HUES48 (cell line): ENCODE data around the gene ALB.

ENCODE experiments used
- H3K27ac ChIP-seq: one replicate; pipeline ENCODE4 v1.7.0; 2013; ENCODE audit warnings: low read depth, low read length, inconsistent platforms
- H3K27me3 ChIP-seq: 2 replicates; pipeline ENCODE4 v1.6.1; 2013; ENCODE audit warnings: mild to moderate bottlenecking, low read length; ENCODE audit not compliant: control insufficient read depth, insufficient read depth
- H3K36me3 ChIP-seq: 2 replicates; pipeline ENCODE4 v1.6.1; 2013; ENCODE audit warnings: low read length; ENCODE audit not compliant: control insufficient read depth, insufficient read depth
- H3K4me1 ChIP-seq: 2 replicates; pipeline ENCODE4 v1.6.1; 2013; ENCODE audit warnings: mild to moderate bottlenecking, low read length; ENCODE audit not compliant: control insufficient read depth, insufficient read depth
- H3K4me3 ChIP-seq: 2 replicates; pipeline ENCODE4 v1.5.1; 2013; ENCODE audit warnings: mild to moderate bottlenecking, low read depth, low read length
- H3K9ac ChIP-seq: 2 replicates; pipeline ENCODE4 v1.6.1; 2013; ENCODE audit warnings: mild to moderate bottlenecking, low read depth, low read length, moderate library complexity
- H3K9me3 ChIP-seq: 2 replicates; pipeline ENCODE4 v1.6.1; 2013; ENCODE audit warnings: low read length; ENCODE audit not compliant: control insufficient read depth, insufficient read depth

ALB gene

DNA sequence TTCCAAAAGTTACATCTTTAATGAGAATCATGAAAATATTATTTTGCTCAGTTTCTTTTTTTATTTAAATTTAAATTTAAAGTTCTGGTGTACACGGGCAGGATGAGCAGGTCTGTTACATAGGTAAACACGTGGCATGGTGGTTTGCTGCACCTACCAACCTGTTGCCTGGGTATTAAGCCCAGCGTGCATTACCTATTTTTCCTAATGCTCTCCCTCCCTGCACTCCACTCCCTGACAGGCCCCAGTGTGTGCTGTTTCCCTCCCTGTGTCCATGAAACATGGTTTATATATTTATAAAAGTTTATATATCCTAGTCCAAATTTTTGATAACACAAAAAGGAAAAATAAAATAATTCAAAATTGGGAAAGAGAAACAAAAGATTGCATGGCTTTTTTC, 35.9 kb downstream of the ALB start:
- H3K27ac ChIP-seq, result no peak overlapping the region
- no peak overlapping the region for H3K4me3 ChIP-seq
- H3K36me3 ChIP-seq, result no peaks in the 10 kb centered on the region

DNA sequence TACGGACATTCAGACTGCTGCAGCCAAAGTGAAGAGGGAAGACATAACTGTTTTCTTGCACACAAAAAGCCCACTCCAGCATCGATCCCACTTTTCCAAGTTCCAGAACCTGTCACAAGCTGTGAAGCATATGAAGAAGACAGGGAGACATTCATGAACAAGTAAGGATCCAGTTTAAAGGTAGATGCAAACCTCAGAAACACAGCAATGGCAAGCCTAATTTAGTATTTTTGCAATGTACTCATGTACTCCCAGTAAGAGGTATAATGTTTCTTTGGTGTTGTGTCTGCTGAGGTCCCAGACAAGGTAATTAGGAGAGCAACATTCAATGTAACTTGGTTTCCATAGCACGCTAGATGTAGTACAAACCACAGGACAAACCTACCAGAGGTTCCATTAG, 36.6 kb downstream of the ALB start:
- Histone ChIP-seq H3K36me3 (no peaks in the 10 kb centered on the region), H3K9ac (no peak overlapping the region), H3K4me1 (no peaks in the 10 kb centered on the region), H3K4me3 (no peak overlapping the region), H3K27me3 (no peaks in the 10 kb centered on the region), H3K9me3 (no peaks in the 10 kb centered on the region), H3K27ac (no peak overlapping the region)

More for the DNA sequence above, 35.9 kb downstream of the ALB start:
- Histone ChIP-seq H3K27me3 (no peaks in the 10 kb centered on the region), H3K4me1 (no peaks in the 10 kb centered on the region), H3K9me3 (no peaks in the 10 kb centered on the region), H3K9ac (no peak overlapping the region)

DNA sequence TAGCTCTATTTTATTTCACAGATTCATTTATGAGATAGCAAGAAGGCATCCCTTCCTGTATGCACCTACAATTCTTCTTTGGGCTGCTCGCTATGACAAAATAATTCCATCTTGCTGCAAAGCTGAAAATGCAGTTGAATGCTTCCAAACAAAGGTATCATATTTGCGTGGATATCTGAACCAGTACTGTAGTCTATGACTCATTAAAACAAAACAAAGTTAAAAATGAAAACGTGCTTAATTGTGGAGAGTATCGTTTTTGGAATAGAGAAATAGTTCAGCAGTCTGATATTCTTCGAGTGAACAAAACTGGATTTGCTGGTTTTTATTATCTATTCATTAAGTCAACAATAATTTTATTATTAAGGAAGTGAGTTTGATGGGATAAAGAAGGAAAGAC, 38.2 kb downstream of the ALB start:
- no peaks in the 10 kb centered on the region; the same call in 1 of the 2 replicates for H3K4me1 ChIP-seq
- no peaks in the 10 kb centered on the region for H3K36me3 ChIP-seq
- no peak overlapping the region for H3K27ac ChIP-seq
- no peaks in the 10 kb centered on the region for H3K27me3 ChIP-seq
- no peak overlapping the region for H3K9ac ChIP-seq
- no peaks in the 10 kb centered on the region for H3K9me3 ChIP-seq
- H3K4me3 ChIP-seq, result no peak overlapping the region

DNA sequence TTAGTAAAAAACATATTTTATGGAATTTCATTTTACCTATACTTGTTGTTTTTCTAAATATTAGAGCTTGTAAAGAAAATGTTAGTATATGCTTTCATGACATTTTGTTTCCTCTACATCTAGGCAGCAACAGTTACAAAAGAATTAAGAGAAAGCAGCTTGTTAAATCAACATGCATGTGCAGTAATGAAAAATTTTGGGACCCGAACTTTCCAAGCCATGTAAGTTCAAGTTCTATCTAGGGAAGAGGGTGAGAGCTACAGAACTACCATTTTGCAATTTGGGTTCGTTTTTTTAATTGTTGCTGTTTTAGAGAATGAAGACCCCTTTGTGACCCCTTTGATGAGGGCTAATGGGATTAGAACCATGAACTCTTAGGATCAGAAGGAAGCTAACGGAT, 39.1 kb downstream of the ALB start:
- Histone ChIP-seq H3K27ac (no peak overlapping the region), H3K9me3 (no peaks in the 10 kb centered on the region), H3K27me3 (no peaks in the 10 kb centered on the region), H3K9ac (no peak overlapping the region), H3K36me3 (no peaks in the 10 kb centered on the region), H3K4me3 (no peak overlapping the region), H3K4me1 (no peaks in the 10 kb centered on the region; the same call in 1 of the 2 replicates)

DNA sequence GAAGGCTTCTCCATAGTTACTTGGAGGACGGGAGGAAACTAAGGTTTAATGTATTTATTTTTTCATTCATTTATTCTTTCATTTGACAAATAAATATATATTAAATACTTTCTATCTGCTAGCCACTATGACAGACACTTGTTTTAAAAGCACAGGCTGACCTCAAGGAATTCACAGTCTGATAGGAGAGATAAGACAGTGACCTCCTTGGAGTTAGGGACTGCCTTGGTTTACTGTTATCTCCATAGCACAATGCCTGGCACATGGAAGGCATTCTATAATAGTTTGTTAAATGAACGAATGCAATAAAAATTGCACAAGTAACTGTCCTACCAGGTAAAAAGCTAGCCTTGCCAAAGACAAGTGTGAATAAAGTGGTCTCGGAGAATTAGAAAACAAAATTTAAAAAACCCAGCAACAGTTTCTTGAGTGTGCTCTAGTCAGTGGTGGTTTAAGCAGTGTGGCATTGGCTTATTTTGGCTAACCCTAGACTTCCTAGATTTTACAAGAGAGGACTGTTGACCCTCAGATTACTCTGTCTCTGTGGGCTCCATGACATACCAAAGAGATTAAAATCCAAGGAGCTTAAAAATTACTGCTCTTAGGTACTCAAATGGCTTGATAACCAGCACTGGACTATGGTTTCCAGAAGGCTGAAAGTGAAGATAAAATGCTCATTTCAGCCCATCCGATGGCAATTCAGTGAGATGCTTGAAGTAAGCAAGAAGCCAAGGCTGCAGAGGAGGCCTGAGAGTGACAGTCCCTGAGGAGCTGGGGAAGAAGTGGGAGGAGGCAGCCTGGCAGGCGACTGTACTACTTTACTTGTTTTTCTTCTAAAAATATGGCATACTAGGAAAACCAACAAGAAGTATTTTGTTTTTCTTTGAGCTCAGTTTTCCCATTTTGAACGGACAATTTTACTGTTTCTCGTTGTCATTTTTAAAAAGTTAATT, 41.6 kb downstream of the ALB start:
- no peaks in the 10 kb centered on the region for H3K9me3 ChIP-seq
- H3K4me1 ChIP-seq, result peaks cover 23% of the 10 kb centered on the region
- no peak overlapping the region for H3K4me3 ChIP-seq
- no peak overlapping the region for H3K9ac ChIP-seq
- no peaks in the 10 kb centered on the region for H3K27me3 ChIP-seq
- no peak overlapping the region for H3K27ac ChIP-seq
- no peaks in the 10 kb centered on the region for H3K36me3 ChIP-seq

DNA sequence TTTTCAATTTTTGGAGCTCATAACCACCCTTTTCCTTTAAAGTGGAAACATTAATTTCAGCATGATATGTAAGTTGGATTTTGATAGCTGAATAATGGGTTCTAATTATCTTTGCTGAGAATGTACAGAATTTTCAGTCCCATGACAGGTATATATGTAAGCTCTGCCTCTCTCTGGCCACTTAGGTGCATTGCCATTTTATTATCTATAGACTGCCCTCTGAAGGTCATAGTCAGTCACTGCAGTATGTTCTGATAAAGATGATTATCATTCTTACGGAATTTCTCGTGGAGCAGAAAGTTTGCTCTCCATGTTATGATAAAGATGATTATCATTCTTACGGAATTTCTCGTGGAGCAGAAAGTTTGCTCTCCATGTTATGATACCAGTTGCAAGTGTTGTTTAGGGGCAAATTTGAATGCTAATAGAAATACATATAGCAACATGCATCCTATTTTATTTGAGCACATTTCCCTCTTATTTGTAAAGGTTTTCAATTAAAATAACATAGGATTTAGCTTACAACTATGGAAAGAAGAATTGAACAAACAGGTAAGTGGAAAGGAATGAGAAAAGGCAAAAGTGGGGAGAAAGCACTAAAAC, 42.4 kb downstream of the ALB start:
- Histone ChIP-seq H3K4me1 (peaks cover 30% of the 10 kb centered on the region), H3K4me3 (no peak overlapping the region), H3K9me3 (no peaks in the 10 kb centered on the region), H3K9ac (no peak overlapping the region), H3K27me3 (no peaks in the 10 kb centered on the region), H3K36me3 (no peaks in the 10 kb centered on the region), H3K27ac (no peak overlapping the region)

DNA sequence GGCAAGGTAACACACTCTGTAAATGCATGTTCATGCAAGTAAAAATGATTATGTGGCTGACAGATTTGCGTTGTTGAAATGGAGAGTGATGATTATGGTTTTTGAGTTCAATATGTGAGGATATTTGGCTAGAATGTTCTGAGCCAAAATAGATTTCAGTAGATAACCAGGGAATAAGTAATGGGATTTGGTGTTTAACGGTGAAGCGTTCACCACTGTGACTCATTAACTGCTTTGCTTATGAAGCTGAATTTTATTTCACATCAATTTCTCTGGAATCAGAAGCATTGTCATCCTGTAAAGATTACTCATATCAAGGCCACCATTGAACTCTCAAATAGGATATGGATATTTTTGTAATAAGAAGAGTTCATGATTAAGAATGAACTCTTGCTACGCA, 43.6 kb downstream of the ALB start:
- H3K4me1 ChIP-seq, result peaks cover 42% of the 10 kb centered on the region

DNA sequence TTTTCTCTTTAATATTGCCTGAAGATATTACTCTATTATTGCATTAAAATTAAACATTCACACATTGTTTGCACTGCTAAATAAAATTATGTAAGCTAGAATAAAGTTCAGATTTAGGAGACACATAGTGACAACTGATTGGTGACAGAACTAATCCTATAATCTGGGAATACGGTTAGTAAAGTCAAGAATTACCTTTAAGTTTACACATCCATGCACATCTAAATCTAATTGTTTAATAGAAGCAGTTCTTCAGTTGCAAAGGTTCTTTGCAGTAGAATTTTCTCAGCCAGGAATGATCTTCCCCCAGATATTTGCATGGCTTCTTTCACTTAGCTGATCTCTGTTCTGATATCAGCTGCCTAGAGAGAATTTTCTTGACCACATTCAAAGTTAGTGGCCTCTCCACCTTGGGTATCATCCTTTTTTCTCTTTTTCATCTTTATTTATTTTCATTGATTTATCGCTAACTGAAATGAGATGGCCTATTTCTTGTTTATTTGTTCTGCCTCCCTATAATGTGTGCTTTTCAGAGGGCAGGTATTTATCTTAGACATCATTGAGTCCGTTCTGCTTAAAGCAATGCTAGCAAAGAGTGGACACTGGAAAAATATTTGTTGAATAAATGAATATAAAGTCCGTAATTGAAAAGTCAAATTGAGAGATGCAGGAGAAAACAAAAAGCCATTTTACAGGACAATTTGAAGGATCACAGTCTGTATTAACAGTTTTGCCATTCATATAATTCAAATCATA, 44.5 kb downstream of the ALB start:
- Histone ChIP-seq H3K9me3 (no peaks in the 10 kb centered on the region), H3K27me3 (no peaks in the 10 kb centered on the region), H3K4me3 (no peak overlapping the region), H3K9ac (no peak overlapping the region), H3K4me1 (peaks cover 51% of the 10 kb centered on the region), H3K27ac (no peak overlapping the region), H3K36me3 (no peaks in the 10 kb centered on the region)

More for the DNA sequence above, 43.6 kb downstream of the ALB start:
- H3K9ac ChIP-seq, result no peak overlapping the region
- no peaks in the 10 kb centered on the region for H3K36me3 ChIP-seq
- no peak overlapping the region for H3K27ac ChIP-seq
- H3K9me3 ChIP-seq, result no peaks in the 10 kb centered on the region
- H3K4me3 ChIP-seq, result no peak overlapping the region
- no peaks in the 10 kb centered on the region for H3K27me3 ChIP-seq

DNA sequence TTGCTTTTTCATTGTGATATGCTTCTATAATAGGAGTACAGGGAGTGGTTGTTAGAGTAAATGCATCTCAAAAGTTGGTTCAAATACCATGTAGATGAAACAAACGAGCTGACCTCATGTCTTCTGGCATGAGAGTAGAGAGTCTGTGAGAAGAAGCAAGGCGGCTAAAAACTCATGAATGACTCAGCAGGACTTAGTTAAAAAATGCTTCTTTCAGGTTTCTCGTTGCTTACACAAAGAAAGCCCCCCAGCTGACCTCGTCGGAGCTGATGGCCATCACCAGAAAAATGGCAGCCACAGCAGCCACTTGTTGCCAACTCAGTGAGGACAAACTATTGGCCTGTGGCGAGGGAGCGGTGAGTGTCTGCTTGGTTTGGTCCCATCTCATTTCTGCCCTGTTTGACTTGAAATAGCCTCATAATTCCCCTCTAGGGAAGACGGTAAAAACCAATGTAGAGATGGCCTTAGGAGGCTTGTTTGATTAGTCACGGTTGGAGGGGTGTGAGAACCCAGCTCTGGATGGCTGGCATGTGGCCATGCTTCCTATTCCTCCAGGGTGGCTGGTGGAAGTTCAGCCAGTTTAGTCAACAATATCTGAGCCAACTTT, 46.4 kb downstream of the ALB start:
- Histone ChIP-seq H3K4me3 (peak overlapping the region; percentile 20; the same call in 1 of the 2 replicates), H3K27ac (peak overlapping the region; percentile 89), H3K27me3 (no peaks in the 10 kb centered on the region), H3K36me3 (no peaks in the 10 kb centered on the region), H3K9ac (peak overlapping the region; percentile 25; the same call in 1 of the 2 replicates), H3K4me1 (peaks cover 60% of the 10 kb centered on the region), H3K9me3 (no peaks in the 10 kb centered on the region)

DNA sequence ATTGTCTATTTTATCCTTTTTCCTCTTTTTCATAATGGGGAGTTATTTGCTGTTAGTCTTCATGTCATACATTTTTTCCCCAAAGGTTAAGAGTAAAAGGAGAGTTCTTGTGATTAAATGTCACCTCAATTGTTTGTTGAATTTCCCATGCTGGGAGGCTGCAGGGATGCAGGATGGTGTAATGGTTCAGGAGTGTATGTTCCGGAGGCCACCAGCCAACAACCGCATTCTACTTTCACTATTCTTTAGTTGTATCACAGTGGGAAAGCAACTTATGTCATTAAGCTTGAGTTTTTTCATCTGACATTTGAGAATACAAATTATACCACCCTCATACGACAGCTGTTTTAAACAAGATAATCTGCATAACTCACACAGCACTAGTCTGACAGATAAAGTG, 47.3 kb downstream of the ALB start:
- 0 out of 2 replicates have a peak overlapping the region, but pooled peaks have one; percentile 9 for H3K4me3 ChIP-seq
- H3K27ac ChIP-seq, result peak overlapping the region; percentile 89
- peaks cover 60% of the 10 kb centered on the region for H3K4me1 ChIP-seq
- H3K36me3 ChIP-seq, result no peaks in the 10 kb centered on the region
- no peak overlapping the region for H3K9ac ChIP-seq
- no peaks in the 10 kb centered on the region for H3K27me3 ChIP-seq
- H3K9me3 ChIP-seq, result no peaks in the 10 kb centered on the region
